ENCODE data around the gene RARG.

DNA sequence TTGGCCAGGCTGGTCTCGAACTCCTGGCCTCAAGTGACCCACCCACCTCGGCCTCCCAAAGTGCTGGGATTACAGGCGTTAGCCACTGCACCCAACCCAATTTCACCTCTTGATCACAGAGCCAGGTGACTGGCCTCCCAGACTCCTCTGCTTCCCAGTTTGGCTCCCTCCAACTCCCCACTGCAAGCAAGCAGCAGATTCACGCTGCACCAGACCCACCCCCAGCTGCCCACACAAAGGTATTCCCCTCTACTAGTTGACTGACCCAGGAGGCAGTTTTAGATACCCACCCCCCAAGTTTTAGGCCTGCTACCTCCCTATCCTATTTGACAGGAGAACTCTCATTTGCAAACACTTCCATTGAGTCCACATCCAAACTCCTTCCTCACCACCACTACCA lies 5.2 kb downstream of the RARG start:
- TF ChIP-seq, protein P1, sequence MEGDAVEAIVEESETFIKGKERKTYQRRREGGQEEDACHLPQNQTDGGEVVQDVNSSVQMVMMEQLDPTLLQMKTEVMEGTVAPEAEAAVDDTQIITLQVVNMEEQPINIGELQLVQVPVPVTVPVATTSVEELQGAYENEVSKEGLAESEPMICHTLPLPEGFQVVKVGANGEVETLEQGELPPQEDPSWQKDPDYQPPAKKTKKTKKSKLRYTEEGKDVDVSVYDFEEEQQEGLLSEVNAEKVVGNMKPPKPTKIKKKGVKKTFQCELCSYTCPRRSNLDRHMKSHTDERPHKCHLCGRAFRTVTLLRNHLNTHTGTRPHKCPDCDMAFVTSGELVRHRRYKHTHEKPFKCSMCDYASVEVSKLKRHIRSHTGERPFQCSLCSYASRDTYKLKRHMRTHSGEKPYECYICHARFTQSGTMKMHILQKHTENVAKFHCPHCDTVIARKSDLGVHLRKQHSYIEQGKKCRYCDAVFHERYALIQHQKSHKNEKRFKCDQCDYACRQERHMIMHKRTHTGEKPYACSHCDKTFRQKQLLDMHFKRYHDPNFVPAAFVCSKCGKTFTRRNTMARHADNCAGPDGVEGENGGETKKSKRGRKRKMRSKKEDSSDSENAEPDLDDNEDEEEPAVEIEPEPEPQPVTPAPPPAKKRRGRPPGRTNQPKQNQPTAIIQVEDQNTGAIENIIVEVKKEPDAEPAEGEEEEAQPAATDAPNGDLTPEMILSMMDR (IDR thresholded peaks at IDR 0.05) = no peak
- TF ChIP-seq POLR2A (IDR thresholded peaks at IDR 0.05) = no peak
